HEK293 (cell line): ENCODE measurements around the gene ARRDC2.

ENCODE experiments used
- CTCF ChIP-seq: fragments of 450-650 bp; formaldehyde crosslinking; IDR thresholded peaks from 2 replicates; pipeline ENCODE4 v1.5.1; 2016; ENCODE audit warnings: missing biosample characterization, missing genetic modification characterization
- GLIS1 ChIP-seq: fragments of 450-650 bp; formaldehyde crosslinking; IDR thresholded peaks from 2 replicates; pipeline ENCODE4 v1.5.1; 2016; ENCODE audit warnings: missing biosample characterization, missing genetic modification characterization
- TRIM28 ChIP-seq: IDR thresholded peaks from 2 replicates; pipeline ENCODE4 v1.6.1; 2011; ENCODE audit warnings: low read length, control low read depth, borderline replicate concordance
- ZNF175 ChIP-seq: fragments of 450-650 bp; formaldehyde crosslinking; IDR thresholded peaks from 2 replicates; pipeline ENCODE4 v1.5.1; 2016; ENCODE audit warnings: missing biosample characterization, missing genetic modification characterization
- ZNF398 ChIP-seq: fragments of 450-650 bp; formaldehyde crosslinking; IDR thresholded peaks from 2 replicates; pipeline ENCODE4 v1.5.1; 2017; ENCODE audit warnings: missing biosample characterization, missing genetic modification characterization
- ZSCAN16 ChIP-seq: fragments of 450-650 bp; formaldehyde crosslinking; IDR thresholded peaks from 2 replicates; pipeline ENCODE4 v1.5.1; 2016; ENCODE audit warnings: missing biosample characterization, missing genetic modification characterization

GRCh38 chr19:17981611-17982010 is 26.4 kb upstream of the ARRDC2 start:
- TF ChIP-seq CTCF: no peak
- TF ChIP-seq ZNF398 (tag by site-specific recombination): no peak
- TF ChIP-seq GLIS1 (tag by site-specific recombination): no peak
- TF ChIP-seq ZNF175: no peak
- no peak for TF ChIP-seq TRIM28
- TF ChIP-seq ZSCAN16: no peak
